AG09309 (cell line): ENCODE measurements around the gene ELMO1.

Experiments used
- DNase-seq: peaks from one replicate; pipeline ENCODE4 v3.0.0-alpha.2; 2010; ENCODE audit warnings: low read depth
- H3K4me3 ChIP-seq: 2 replicates; pipeline ENCODE4 v1.5.1; 2011; ENCODE audit warnings: mild to moderate bottlenecking, low read depth, low read length, moderate library complexity; ENCODE audit not compliant: control insufficient read depth
- CTCF ChIP-seq: IDR thresholded peaks from 2 replicates; pipeline ENCODE4 v1.5.1; 2011; ENCODE audit warnings: mild to moderate bottlenecking, low read depth, low read length, inconsistent platforms; ENCODE audit not compliant: insufficient read depth, control insufficient read depth; ENCODE audit errors: missing control alignments

The ELMO1 gene

GRCh38 chr7:37371755-37372154 lies 76.9 kb downstream of the ELMO1 start:
- no peak for DNase-seq
- H3K4me3 ChIP-seq: no peak overlapping the region
- TF ChIP-seq CTCF: no peak

- TF ChIP-seq CTCF: no peak
- no peak overlapping the region for H3K4me3 ChIP-seq
- no peak for DNase-seq
Measured at GRCh38 chr7:37369906-37370305, 78.8 kb downstream of the ELMO1 start.

GRCh38 chr7:37368540-37368939 lies 80.1 kb downstream of the ELMO1 start:
- no peak overlapping the region for H3K4me3 ChIP-seq
- no peak for TF ChIP-seq CTCF
- DNase-seq: no peak

GRCh38 chr7:37367010-37367409 lies 81.7 kb downstream of the ELMO1 start:
- H3K4me3 ChIP-seq: no peak overlapping the region
- DNase-seq: no peak
- no peak for TF ChIP-seq CTCF

GRCh38 chr7:37366445-37366844 lies 82.2 kb downstream of the ELMO1 start:
- H3K4me3 ChIP-seq: no peak overlapping the region
- no peak for DNase-seq
- no peak for TF ChIP-seq CTCF

GRCh38 chr7:37365405-37365804 lies 83.3 kb downstream of the ELMO1 start:
- no peak for TF ChIP-seq CTCF

GRCh38 chr7:37364856-37365255 lies 83.8 kb downstream of the ELMO1 start:
- DNase-seq: no peak

More at GRCh38 chr7:37365405-37365804, 83.3 kb downstream of the ELMO1 start:
- no peak overlapping the region for H3K4me3 ChIP-seq
- DNase-seq: no peak

More at GRCh38 chr7:37364856-37365255, 83.8 kb downstream of the ELMO1 start:
- H3K4me3 ChIP-seq: no peak overlapping the region
- TF ChIP-seq CTCF: no peak
